HepG2 (cell line): ENCODE data around the gene OR8U1. TPM values are rescaled to one million over a fixed set of nuclear protein-coding genes. Genes with fewer than 3 reads are reported as not detected.

Experiments used
- ATAC-seq: fragments of 200-7000 bp; cut with Tn5 transposase; 3 replicates; pipeline ENCODE4 v1.9.1; 2020; ENCODE audit warnings: mild to moderate bottlenecking, moderate library complexity
- BruUV-seq: library from RNA; stranded (reverse); fragments of 400-500 nt; replicated peaks from 2 replicates; lab custom pipeline; 2021; lab: Mats Ljungman, UMichigan
- CTCF ChIA-PET: fragments of 300-600 bp; formaldehyde crosslinking; extraction: SDS; loops from one replicate; lab custom pipeline; 2021; ENCODE audit warnings: low total read pairs, inconsistent platforms, low intra/inter-chr PET ratio; lab: Yijun Ruan, JAX
- POLR2A ChIA-PET: fragments of 350-600 bp; sonication (Branson Sonifier 250); formaldehyde crosslinking; loops from one replicate; lab custom pipeline; 2020; ENCODE audit warnings: antibody characterized with exemption, inconsistent platforms; lab: Yijun Ruan, JAX
- DNase-seq: peaks from one replicate; pipeline ENCODE4 v3.0.0-alpha.2; 2015; ENCODE audit warnings: low spot score
- FAIRE-seq: peaks from 3 replicates; lab custom pipeline; 2011; peaks lifted over from hg19 to GRCh38; lab: Jason Lieb, UNC
- H2AFZ ChIP-seq: one replicate; pipeline ENCODE4 v1.6.1; 2011; ENCODE audit warnings: low read length, inconsistent platforms
- H3K27ac ChIP-seq: fragments of 300-600 bp; 3 replicates; pipeline ENCODE4 v1.8.0; 2011; ENCODE audit warnings: mixed run types, mild to moderate bottlenecking, mixed read lengths, low read length, inconsistent platforms; ENCODE audit not compliant: insufficient read depth; ENCODE audit errors: extremely low read length
- H3K27me3 ChIP-seq, 2 experiments: fragments of 200-600 bp in 1 of 2; 2 replicates in 1 of 2; 3 replicates in 1 of 2; pipeline versions ENCODE4 v1.6.0 to v1.8.0; 2011; ENCODE audit warnings: low read length in 2 of 2, mild to moderate bottlenecking in 2 of 2, moderate library complexity in 2 of 2, inconsistent platforms in 1 of 2; ENCODE audit not compliant: insufficient read depth in 2 of 2, control insufficient read depth in 1 of 2
- H3K36me3 ChIP-seq, 2 experiments: fragments of 200-600 bp in 1 of 2; replicated peaks in 1 of 2; 2 replicates in 1 of 2; 3 replicates in 1 of 2; pipeline versions ENCODE4 v1.5.1 to v1.8.0; 2011; ENCODE audit warnings: low read length in 2 of 2, inconsistent platforms in 1 of 2; ENCODE audit not compliant: insufficient read depth in 2 of 2, control insufficient read depth in 1 of 2
- H3K4me1 ChIP-seq: 2 replicates; pipeline ENCODE4 v1.5.1; 2012; ENCODE audit warnings: low read length, inconsistent platforms; ENCODE audit not compliant: insufficient read depth
- H3K4me2 ChIP-seq: 2 replicates; pipeline ENCODE4 v1.6.0; 2011; ENCODE audit warnings: low read depth, low read length, inconsistent platforms
- H3K4me3 ChIP-seq, 3 experiments: fragments of 200-600 bp in 1 of 3; sonication (generic), shearing (Covaris generic) in 1 of 3; replicated peaks in 1 of 3; 2 replicates each; pipeline ENCODE4 v1.5.1; 2011 to 2016; ENCODE audit warnings: low read length in 3 of 3, inconsistent platforms in 2 of 3, low read depth in 2 of 3, mild to moderate bottlenecking in 2 of 3, control low read depth in 1 of 3, mixed read lengths in 1 of 3; ENCODE audit not compliant: insufficient read depth in 1 of 3
- H3K79me2 ChIP-seq: one replicate; pipeline ENCODE4 v1.6.1; 2011; ENCODE audit warnings: low read length, inconsistent platforms; ENCODE audit not compliant: insufficient read depth
- H3K9ac ChIP-seq: 2 replicates; pipeline ENCODE4 v1.6.0; 2011; ENCODE audit warnings: mild to moderate bottlenecking, low read depth, low read length, inconsistent platforms; ENCODE audit not compliant: insufficient read depth
- H3K9me3 ChIP-seq: 2 replicates; pipeline ENCODE4 v1.5.1; 2012; ENCODE audit warnings: mild to moderate bottlenecking, low read length
- H4K20me1 ChIP-seq: 2 replicates; pipeline ENCODE4 v1.6.0; 2011; ENCODE audit warnings: inconsistent platforms, mild to moderate bottlenecking, low read length, moderate library complexity; ENCODE audit not compliant: insufficient read depth
- ISL2 ChIP-seq: sonication (generic); formaldehyde crosslinking; IDR thresholded peaks from 2 replicates; pipeline ENCODE4 v1.5.0; 2020; ENCODE audit warnings: missing genetic modification reagents
- MLX ChIP-seq: IDR thresholded peaks from 2 replicates; pipeline ENCODE4 v1.6.1; 2016
- NCOA2 ChIP-seq: sonication (generic); formaldehyde crosslinking; IDR thresholded peaks from 2 replicates; pipeline ENCODE4 v1.8.0; 2022; ENCODE audit warnings: inconsistent platforms
- RARG ChIP-seq: sonication (generic); formaldehyde crosslinking; IDR thresholded peaks from 2 replicates; pipeline ENCODE4 v1.4.0; 2020; ENCODE audit warnings: low read depth, mild to moderate bottlenecking, missing genetic modification reagents
- ZBTB1 ChIP-seq: sonication (generic); formaldehyde crosslinking; IDR thresholded peaks from 2 replicates; pipeline ENCODE4 v1.4.0; 2020; ENCODE audit warnings: missing genetic modification reagents, borderline replicate concordance
- ZBTB42 ChIP-seq: sonication (generic); formaldehyde crosslinking; IDR thresholded peaks from 2 replicates; pipeline ENCODE4 v1.5.0; 2020; ENCODE audit warnings: mild to moderate bottlenecking, missing genetic modification reagents
- ZNF333 ChIP-seq: sonication (generic); formaldehyde crosslinking; IDR thresholded peaks from 2 replicates; pipeline ENCODE4 v1.4.0; 2020; ENCODE audit warnings: mild to moderate bottlenecking, missing genetic modification reagents, borderline replicate concordance
- ZNF597 ChIP-seq: sonication (generic); formaldehyde crosslinking; IDR thresholded peaks from 2 replicates; pipeline ENCODE4 v1.5.0; 2020; ENCODE audit warnings: missing genetic modification reagents
- WGBS: methylation state at CpG from one replicate; pipeline ENCODE4 v1.1.6; 2017; ENCODE audit warnings: low lambda C conversion rate; 5-methylcytosine and 5-hydroxymethylcytosine counted together
- in situ Hi-C: cut with HindIII; loops from 2 replicates; pipeline ENCODE4 v1.10.0; 2017; ENCODE audit warnings: low pct_unique_long_range_greater_than_20kb; ENCODE audit not compliant: extremely low pct_ligation_motif_present
- intact Hi-C: fragments of 100-400 bp; cut with micrococcal nuclease; formaldehyde crosslinking; loops from one replicate; pipeline ENCODE4 v1.10.0; 2022; ENCODE audit not compliant: unreplicated experiment
- polyA plus RNA-seq, 8 experiments: library from polyadenylated mRNA; depleted of rRNA in 3 of 8; stranded (reverse) in 7 of 8; unstranded in 1 of 8; fragments of >200 nt; fragmentation: Illumina TruSeq in 4 of 8; extraction: Trizol in 4 of 8; gene quantifications; 2 replicates each; pipeline versions ENCODE4 v1.2.1 to v1.2.3, GENCODE V29; 2011 to 2016; ENCODE audit warnings: low read depth in 4 of 8, missing spikeins in 1 of 8, mixed read lengths in 1 of 8; ENCODE audit not compliant: insufficient read depth in 1 of 8
- total RNA-seq, 5 experiments: library from RNA; depleted of rRNA; stranded (reverse); fragments of >200 nt; fragmentation: Illumina TruSeq; extraction: Trizol; gene quantifications; 2 replicates each; pipeline ENCODE4 v1.2.3, GENCODE V29; 2016; ENCODE audit warnings: low read depth in 1 of 5

The OR8U1 gene
- total and polyA plus RNA-seq, 2 of the 13 experiments (the other 11 are each of a cell fraction or from before 2014, with no cell fraction given), result not detected

DNA sequence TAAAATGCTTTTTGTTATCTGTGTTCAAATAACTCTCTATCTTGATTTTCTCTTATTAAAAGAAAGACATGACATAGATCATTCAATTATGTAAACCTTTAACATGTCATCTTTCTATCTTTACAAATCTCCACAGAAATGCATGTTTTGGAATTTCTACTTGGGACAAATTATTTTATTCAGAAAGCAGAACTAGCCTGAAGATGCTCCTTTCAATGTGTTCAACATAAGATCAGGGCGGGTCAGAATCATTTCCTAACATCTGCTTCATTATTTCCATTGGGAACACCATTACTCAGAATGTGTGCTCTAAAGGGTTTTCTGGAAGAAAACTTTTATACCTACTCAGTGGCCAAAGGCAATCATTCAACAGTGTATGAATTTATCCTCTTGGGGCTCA is 37.0 kb downstream of the OR8U1 start, which contains the start of gene OR5AL1:
Gene OR5AL1, plus strand, starts transcription at position 301 of the 400 bp plus-strand sequence.
- DNase-seq (no peak), ATAC-seq (no peak), FAIRE-seq (no peak)
- Histone ChIP-seq H3K27me3 (no peaks in the 10 kb centered on the region), H3K4me2 (no peak within 1 kb of the TSS), H3K27ac (no peak within 1 kb of the TSS), H4K20me1 (no peaks in the 10 kb centered on the region), H3K36me3 (no peaks in the 10 kb centered on the region), H2AFZ (no peak within 1 kb of the TSS), H3K4me3 (no peak within 1 kb of the TSS), H3K9ac (no peak within 1 kb of the TSS), H3K79me2 (no peaks in the 10 kb centered on the region), H3K9me3 (peaks cover 51% of the 10 kb centered on the region), H3K4me1 (no peaks in the 10 kb centered on the region)
- BruUV-seq, result no TSS peak
- intact Hi-C loops, result no loop called here
- in situ Hi-C loops, result no loop called here
- ChIA-PET CTCF (no interaction called here), POLR2A (no interaction called here)
- WGBS, result 0% methylated on average over 1 of the region's 1 CpG
- TF ChIP-seq ISL2 (CRISPR knock-in tag) (no peak), ZBTB1 (CRISPR knock-in tag) (no peak), MLX (CRISPR knock-in tag) (no peak), NCOA2 (CRISPR knock-in tag) (no peak), ZNF333 (CRISPR knock-in tag) (no peak), ZNF597 (CRISPR knock-in tag) (no peak), ZBTB42 (CRISPR knock-in tag) (no peak), RARG (CRISPR knock-in tag) (no peak)

Other genes starting within 250 kb of the OR8U1 start
- not detected in 2 replicates for gene OR8J3, start 235.4 kb upstream of the OR8U1 start, total RNA-seq (2016; rRNA removed; fragmentation: Illumina TruSeq; extraction: Trizol)
- gene OR8J3, start 235.4 kb upstream of the OR8U1 start, polyA plus RNA-seq (2011; rRNA removed), result not detected in 2 replicates
- not detected in 2 replicates for gene OR8K5, start 215.3 kb upstream of the OR8U1 start, total RNA-seq (2016; rRNA removed; fragmentation: Illumina TruSeq; extraction: Trizol)
- not detected in 2 replicates for gene OR8K5, start 215.3 kb upstream of the OR8U1 start, polyA plus RNA-seq (2011; rRNA removed)
- not detected in 2 replicates for gene OR5J2, start 199.0 kb upstream of the OR8U1 start, total RNA-seq (2016; rRNA removed; fragmentation: Illumina TruSeq; extraction: Trizol)
- not detected in 2 replicates for gene OR5J2, start 199.0 kb upstream of the OR8U1 start, polyA plus RNA-seq (2011; rRNA removed)
- not detected in 2 replicates for gene OR5T2, start 141.4 kb upstream of the OR8U1 start, total RNA-seq (2016; rRNA removed; fragmentation: Illumina TruSeq; extraction: Trizol)
- gene OR5T2, start 141.4 kb upstream of the OR8U1 start, polyA plus RNA-seq (2011; rRNA removed), result not detected in 2 replicates
- gene OR5T3, start 123.4 kb upstream of the OR8U1 start, total RNA-seq (2016; rRNA removed; fragmentation: Illumina TruSeq; extraction: Trizol), result not detected in 2 replicates
- not detected in 2 replicates for gene OR5T3, start 123.4 kb upstream of the OR8U1 start, polyA plus RNA-seq (2011; rRNA removed)
- gene OR5T1, start 101.5 kb upstream of the OR8U1 start, total RNA-seq (2016; rRNA removed; fragmentation: Illumina TruSeq; extraction: Trizol), result not detected in 2 replicates
- not detected in 2 replicates for gene OR5T1, start 101.5 kb upstream of the OR8U1 start, polyA plus RNA-seq (2011; rRNA removed)
- gene OR8H1, start 83.4 kb upstream of the OR8U1 start, total RNA-seq (2016; rRNA removed; fragmentation: Illumina TruSeq; extraction: Trizol), result not detected in 2 replicates
- gene OR8H1, start 83.4 kb upstream of the OR8U1 start, polyA plus RNA-seq (2011; rRNA removed), result not detected in 2 replicates
- not detected in 2 replicates for gene OR8K3, start 60.5 kb upstream of the OR8U1 start, total RNA-seq (2016; rRNA removed; fragmentation: Illumina TruSeq; extraction: Trizol)
- not detected in 2 replicates for gene OR8K3, start 60.5 kb upstream of the OR8U1 start, polyA plus RNA-seq (2011; rRNA removed)
- not detected in 2 replicates for gene OR8K1, start 29.6 kb upstream of the OR8U1 start, total RNA-seq (2016; rRNA removed; fragmentation: Illumina TruSeq; extraction: Trizol)
- gene OR8K1, start 29.6 kb upstream of the OR8U1 start, polyA plus RNA-seq (2011; rRNA removed), result not detected in 2 replicates
- gene OR8J1, start 21.3 kb upstream of the OR8U1 start, total RNA-seq (2016; rRNA removed; fragmentation: Illumina TruSeq; extraction: Trizol), result not detected in 2 replicates
- not detected in 2 replicates for gene OR8J1, start 21.3 kb upstream of the OR8U1 start, polyA plus RNA-seq (2011; rRNA removed)
- gene OR5AL1, start 37.1 kb downstream of the OR8U1 start, total RNA-seq (2016; rRNA removed; fragmentation: Illumina TruSeq; extraction: Trizol), result not detected in 2 replicates
- gene OR5AL1, start 37.1 kb downstream of the OR8U1 start, polyA plus RNA-seq (2011; rRNA removed), result not detected in 2 replicates
- gene OR5M3, start 97.7 kb downstream of the OR8U1 start, total RNA-seq (2016; rRNA removed; fragmentation: Illumina TruSeq; extraction: Trizol), result not detected in 2 replicates
- gene OR5M3, start 97.7 kb downstream of the OR8U1 start, polyA plus RNA-seq (2011; rRNA removed), result not detected in 2 replicates
- gene OR5M8, start 115.7 kb downstream of the OR8U1 start, total RNA-seq (2016; rRNA removed; fragmentation: Illumina TruSeq; extraction: Trizol), result not detected in 2 replicates
- gene OR5M8, start 115.7 kb downstream of the OR8U1 start, polyA plus RNA-seq (2011; rRNA removed), result not detected in 2 replicates
- gene OR5M11, start 167.6 kb downstream of the OR8U1 start, total RNA-seq (2016; rRNA removed; fragmentation: Illumina TruSeq; extraction: Trizol), result not detected in 2 replicates
- gene OR5M11, start 167.6 kb downstream of the OR8U1 start, polyA plus RNA-seq (2011; rRNA removed), result not detected in 2 replicates
- gene OR5M10, start 202.1 kb downstream of the OR8U1 start, total RNA-seq (2016; rRNA removed; fragmentation: Illumina TruSeq; extraction: Trizol), result not detected in 2 replicates
- gene OR5M10, start 202.1 kb downstream of the OR8U1 start, polyA plus RNA-seq (2011; rRNA removed), result not detected in 2 replicates
- gene OR5M1, start 239.2 kb downstream of the OR8U1 start, total RNA-seq (2016; rRNA removed; fragmentation: Illumina TruSeq; extraction: Trizol), result not detected in 2 replicates
- gene OR5M1, start 239.2 kb downstream of the OR8U1 start, polyA plus RNA-seq (2011; rRNA removed), result not detected in 2 replicates